B cell (primary cell): Measurements from ENCODE around the gene PPP3CA. TPM values are rescaled to one million over a fixed set of nuclear protein-coding genes. Genes with fewer than 3 reads are reported as not detected.

Experiments used
- ATAC-seq: fragments of 200-7000 bp; cut with Tn5 transposase; one replicate; pipeline ENCODE4 v1.10.0; 2021; ENCODE audit warnings: low read depth, mild to moderate bottlenecking, moderate number of reproducible peaks, moderate library complexity
- CTCF ChIA-PET: fragments of 350-600 bp; sonication (Branson Sonifier 250); formaldehyde crosslinking; loops from one replicate; lab custom pipeline; 2021; ENCODE audit warnings: antibody characterized with exemption, inconsistent platforms; lab: Charles Lee
- POLR2A ChIA-PET: fragments of 350-600 bp; sonication (Branson Sonifier 250); formaldehyde crosslinking; loops from one replicate; lab custom pipeline; 2021; ENCODE audit warnings: antibody characterized with exemption; lab: Charles Lee
- DNase-seq: peaks from one replicate; pipeline ENCODE4 v3.0.0; 2013
- H2AFZ ChIP-seq: 2 replicates; pipeline ENCODE4 v1.6.1; 2012; ENCODE audit warnings: mild to moderate bottlenecking, low read depth, low read length; ENCODE audit not compliant: insufficient read depth, poor library complexity, severe bottlenecking
- H3K27ac ChIP-seq, 2 donors: 1 replicate in 1 of 2; 2 replicates in 1 of 2; pipeline ENCODE4 v1.5.1; 2012 to 2013; ENCODE audit warnings: low read length in 2 of 2, mild to moderate bottlenecking in 2 of 2, moderate library complexity in 1 of 2
- H3K27me3 ChIP-seq, 4 experiments: fragments of 200-600 bp in 1 of 4; sonication (generic) in 1 of 4; replicated peaks in 1 of 4; 1 replicate in 2 of 4; 2 replicates in 2 of 4; pipeline versions ENCODE4 v1.6.1 to v1.7.0; 2013 to 2016; ENCODE audit warnings: low read length in 3 of 4, mild to moderate bottlenecking in 2 of 4, mixed read lengths in 1 of 4, moderate library complexity in 1 of 4; ENCODE audit not compliant: insufficient read depth in 4 of 4, control insufficient read depth in 3 of 4; ENCODE audit errors: control extremely low read depth in 1 of 4
- H3K36me3 ChIP-seq, 2 experiments: replicated peaks in 1 of 2; 1 replicate in 1 of 2; 2 replicates in 1 of 2; pipeline versions ENCODE4 v1.6.1 to v1.7.1; 2013; ENCODE audit warnings: low read length in 1 of 2; ENCODE audit not compliant: insufficient read depth in 2 of 2, control insufficient read depth in 1 of 2; ENCODE audit errors: control extremely low read depth in 1 of 2, extremely low read depth in 1 of 2
- H3K4me1 ChIP-seq, 2 donors: fragments of 200-600 bp in 1 of 2; sonication (generic) in 1 of 2; 1 replicate in 1 of 2; 2 replicates in 1 of 2; pipeline versions ENCODE4 v1.5.1 to v1.6.1; 2013 to 2017; ENCODE audit warnings: low read length in 2 of 2; ENCODE audit not compliant: control insufficient read depth in 2 of 2, insufficient read depth in 2 of 2
- H3K4me2 ChIP-seq: replicated peaks from 2 replicates; pipeline ENCODE3; 2012; ENCODE audit warnings: mild to moderate bottlenecking, low read depth, low read length; ENCODE audit not compliant: poor library complexity, severe bottlenecking
- H3K4me3 ChIP-seq, 5 experiments: fragments of 200-600 bp in 1 of 5; sonication (generic) in 1 of 5; 1 replicate in 3 of 5; 2 replicates in 2 of 5; pipeline versions ENCODE4 v1.5.1 to v1.7.0; 2011 to 2016; ENCODE audit warnings: low read length in 4 of 5, mild to moderate bottlenecking in 4 of 5, low read depth in 2 of 5, control low read depth in 1 of 5, moderate library complexity in 1 of 5; ENCODE audit not compliant: insufficient read depth in 1 of 5; ENCODE audit errors: control extremely low read depth in 1 of 5, extremely low read depth in 1 of 5
- H3K79me2 ChIP-seq: fragments of 200-600 bp; sonication (generic); one replicate; pipeline ENCODE4 v1.6.0; 2016; ENCODE audit warnings: low read length; ENCODE audit not compliant: control insufficient read depth, insufficient read depth
- H3K9ac ChIP-seq: fragments of 200-600 bp; sonication (generic); 2 replicates; pipeline ENCODE4 v1.6.1; 2017; ENCODE audit warnings: mild to moderate bottlenecking, low read length, moderate library complexity
- H3K9me3 ChIP-seq, 3 donors: one replicate each; pipeline versions ENCODE4 v1.6.1 to v1.7.1; 2013; ENCODE audit warnings: low read length in 2 of 3; ENCODE audit not compliant: control insufficient read depth in 2 of 3, insufficient read depth in 1 of 3; ENCODE audit errors: control extremely low read depth in 1 of 3
- H4K20me1 ChIP-seq: 2 replicates; pipeline ENCODE4 v1.6.0; 2012; ENCODE audit warnings: mild to moderate bottlenecking, low read length; ENCODE audit not compliant: insufficient read depth, control insufficient read depth, poor library complexity, severe bottlenecking
- H3K27ac Mint-ChIP-seq: one replicate; pipeline ENCODE4 v1.8.0; 2021; ENCODE audit warnings: mixed read lengths
- H3K27me3 Mint-ChIP-seq: one replicate; pipeline ENCODE4 v1.8.0; 2021; ENCODE audit warnings: mixed read lengths
- H3K4me1 Mint-ChIP-seq: one replicate; pipeline ENCODE4 v1.8.0; 2021; ENCODE audit warnings: mixed read lengths
- H3K4me3 Mint-ChIP-seq: one replicate; pipeline ENCODE4 v1.8.0; 2021; ENCODE audit warnings: mixed read lengths
- H3K9me3 Mint-ChIP-seq: one replicate; pipeline ENCODE4 v1.8.0; 2022; ENCODE audit warnings: mixed read lengths; ENCODE audit not compliant: insufficient read depth
- CTCF ChIP-seq: fragments of 200-600 bp; IDR thresholded peaks from one replicate; pipeline ENCODE4 v1.8.0; 2022; ENCODE audit warnings: antibody characterized with exemption, mild to moderate bottlenecking
- EZH2 ChIP-seq: IDR thresholded peaks from 2 replicates; pipeline ENCODE4 v1.6.1; 2012; ENCODE audit warnings: borderline replicate concordance, low read depth, mild to moderate bottlenecking, moderate library complexity, low read length; ENCODE audit not compliant: insufficient read depth, poor library complexity, severe bottlenecking
- WGBS: methylation state at CpG from one replicate; pipeline ENCODE4 v1.1.5; 2013; ENCODE audit warnings: missing lambda C conversion rate; ENCODE audit not compliant: insufficient coverage; 5-methylcytosine and 5-hydroxymethylcytosine counted together
- intact Hi-C: fragments of 100-400 bp; cut with micrococcal nuclease; formaldehyde crosslinking; loops from one replicate; pipeline ENCODE4 v1.10.0; 2022
- polyA plus RNA-seq: library from polyadenylated mRNA; depleted of rRNA; stranded (reverse); fragments of >200 nt; gene quantifications from 2 replicates; pipeline ENCODE4 v1.2.3, GENCODE V29; 2012
- total RNA-seq, 2 donors: library from RNA; stranded (reverse); fragments of 120-200 nt in 1 of 2; gene quantifications; 1 replicate in 1 of 2; 2 replicates in 1 of 2; pipeline versions ENCODE4 v1.2.3 to v1.2.4, GENCODE V29; 2013 to 2022

The PPP3CA gene
- total and polyA plus RNA-seq, 2 donors (not counting 1 experiment from before 2014, with no cell fraction given), result 14.3 to 85.1 TPM

- Mint-ChIP-seq H3K9me3 (no peaks in the 10 kb centered on the region), H3K27me3 (no peaks in the 10 kb centered on the region), H3K4me1 (peaks cover 36% of the 10 kb centered on the region), H3K27ac (no peak overlapping the region), H3K4me3 (no peak overlapping the region)
- Histone ChIP-seq H3K9me3 (peaks cover 0 to 4% (median 0%) of the 10 kb centered on the region in 3 donors), H2AFZ (no peak overlapping the region), H3K4me1 (peaks cover 17 to 24% of the 10 kb centered on the region in 2 donors), H3K79me2 (peaks cover 10% of the 10 kb centered on the region), H3K4me3 (no peak overlapping the region), H3K27ac (no peak overlapping the region), H3K9ac (no peak overlapping the region), H3K27me3 (no peaks in the 10 kb centered on the region), H3K36me3 (peaks cover 21 to 39% of the 10 kb centered on the region in 2 experiments), H4K20me1 (no peaks in the 10 kb centered on the region), H3K4me2 (no peak overlapping the region)
- ATAC-seq (no peak), DNase-seq (no peak)
- ChIA-PET POLR2A (no interaction called here), CTCF (no interaction called here)
- intact Hi-C loops, result loop anchor here (5.0 to 10.0 kb wide), 4 partner anchors 616 to 1264 kb away; partner anchors contain the start of genes BANK1 and DAPP1
- TF ChIP-seq CTCF (no peak), EZH2 (no peak)
Measured at GRCh38 chr4:101081166-101081565, 266.2 kb downstream of the PPP3CA start.

- Histone ChIP-seq H3K9me3 (no peaks in the 10 kb centered on the region), H3K27me3 (no peaks in the 10 kb centered on the region), H3K79me2 (peaks cover 10% of the 10 kb centered on the region), H4K20me1 (no peaks in the 10 kb centered on the region), H2AFZ (no peak overlapping the region), H3K4me3 (no peak overlapping the region), H3K36me3 (peaks cover 22 to 50% of the 10 kb centered on the region in 2 experiments), H3K4me2 (no peak overlapping the region), H3K4me1 (peaks cover 0 to 8% of the 10 kb centered on the region in 2 donors), H3K9ac (no peak overlapping the region), H3K27ac (no peak overlapping the region)
- intact Hi-C loops, result no loop called here
- 100% methylated on average over 1 of the region's 2 CpGs for WGBS
- POLR2A ChIA-PET, result no interaction called here
- Mint-ChIP-seq H3K4me3 (no peak overlapping the region), H3K4me1 (peaks cover 19% of the 10 kb centered on the region), H3K27me3 (no peaks in the 10 kb centered on the region), H3K27ac (no peak overlapping the region), H3K9me3 (no peaks in the 10 kb centered on the region)
- TF ChIP-seq CTCF, result no peak
- TF ChIP-seq EZH2, result no peak
- DNase-seq (no peak), ATAC-seq (no peak)
- CTCF ChIA-PET, result no interaction called here
Measured at GRCh38 chr4:101078950-101079349, 268.4 kb downstream of the PPP3CA start.
